ENCODE results near the gene TBRG1. TPM values are rescaled to one million over a fixed set of nuclear protein-coding genes. Genes with fewer than 3 reads are reported as not detected.
"Not testable (repeated sequence)": the region's sequence is repeated elsewhere in the genome, so short reads cannot be mapped to it uniquely, and the experiment has no call there.

The TBRG1 gene
- total RNA-seq = 10 to 100 TPM; 27.0 to 30.2 TPM
- long read RNA-seq, donor 1, full-length matches to known transcripts = 4 of 10 reads
- long read RNA-seq, donor 1, partial matches to known transcripts = 5 of 10 reads
- long read RNA-seq, donor 1, other reads (novel, unspliced or antisense) = 1 of 10 reads
- long read RNA-seq, donor 2, full-length matches to known transcripts = 23 of 43 reads
- long read RNA-seq, donor 2, partial matches to known transcripts = 4 of 43 reads
- long read RNA-seq, donor 2, other reads (novel, unspliced or antisense) = 16 of 43 reads

GRCh38 chr11:124622531-124623451 is at the start of gene TBRG1:
TBRG1 (plus strand) TSS chr11:124622864; CDS start chr11:124623084, 220 bp downstream.
- intact Hi-C loops (cut with DNase I) = no loop called here
- DNase-seq (ENCODE audit: low spot score) = peak; percentile 96

GRCh38 chr11:124577716-124578427 is 44.8 kb upstream of the TBRG1 start:
- intact Hi-C loops (cut with DNase I) = no loop called here
- no peak for DNase-seq (ENCODE audit: low spot score)

DNA sequence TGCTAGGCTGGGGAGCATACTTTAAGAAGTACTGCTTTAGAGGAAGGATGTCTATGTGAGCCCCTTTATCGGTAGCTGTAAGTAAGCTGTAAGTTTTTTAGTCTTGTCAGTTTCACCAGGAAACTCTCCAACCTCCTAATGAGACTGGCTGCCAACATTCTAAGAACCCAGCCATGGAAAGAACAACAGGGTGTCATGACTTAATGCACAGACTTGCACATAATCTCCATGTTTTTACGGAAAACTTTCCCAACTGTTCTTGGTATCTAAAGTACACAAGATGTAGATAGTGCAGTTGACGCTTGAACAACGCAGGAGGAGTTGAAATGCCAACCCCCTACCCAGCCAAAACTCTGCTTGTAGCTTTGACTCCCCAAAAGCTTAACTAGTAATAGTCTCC is 43.9 kb upstream of the TBRG1 start:
- DNase-seq (ENCODE audit: low spot score) = no peak
- intact Hi-C loops (cut with DNase I) = no loop called here

DNA sequence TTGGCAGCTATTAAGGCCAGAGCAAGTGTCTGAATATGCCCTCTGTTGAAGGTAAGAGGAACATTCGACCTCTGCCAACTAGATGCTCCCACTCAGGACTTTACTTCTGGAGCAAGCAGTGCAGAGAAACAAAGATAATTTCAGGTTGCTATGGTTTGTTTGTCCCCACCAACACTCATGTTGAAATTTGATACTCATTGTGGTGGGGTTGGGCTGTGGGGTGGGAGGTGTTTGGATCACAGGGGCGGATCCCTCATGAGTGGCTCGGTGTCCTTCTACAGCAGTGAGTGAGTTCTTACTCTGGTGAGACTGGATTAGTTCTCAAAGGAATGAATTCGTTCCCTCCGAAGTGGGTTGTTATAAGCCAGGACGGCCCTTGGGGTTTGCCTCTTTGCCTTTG is 40.8 kb upstream of the TBRG1 start:
- no peak for DNase-seq (ENCODE audit: low spot score)
- intact Hi-C loops (cut with DNase I) = loop anchor here (10.0 kb wide), 2 partner anchors 167 to 507 kb away; no protein-coding TSS in a partner anchor

DNA sequence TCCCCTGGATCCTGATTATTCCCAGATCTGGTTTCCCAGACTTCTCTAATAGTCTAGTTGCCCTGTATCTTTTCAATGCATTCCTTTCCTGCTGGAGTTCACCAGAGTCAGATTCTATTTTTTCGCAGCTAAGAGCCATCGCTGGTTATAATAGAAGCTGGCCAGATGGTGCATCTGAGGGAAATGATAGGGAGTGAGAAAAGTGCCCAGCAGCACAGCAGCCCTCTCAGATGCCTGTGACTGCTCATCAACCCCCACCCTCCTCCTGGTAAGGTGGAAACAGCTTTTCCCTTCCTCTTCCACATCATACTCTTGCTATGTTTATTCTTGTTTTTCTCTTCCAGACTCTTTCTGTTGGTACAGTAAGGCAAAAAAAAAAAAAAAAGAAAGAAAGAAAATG is 40.1 kb upstream of the TBRG1 start:
- no peak for DNase-seq (ENCODE audit: low spot score)
- intact Hi-C loops (cut with DNase I) = loop anchor here (10.0 kb wide), 2 partner anchors 168 to 508 kb away; no protein-coding TSS in a partner anchor

GRCh38 chr11:124583781-124584180 is 38.9 kb upstream of the TBRG1 start:
- intact Hi-C loops (cut with DNase I) = loop anchor here (10.0 kb wide), 2 partner anchors 169 to 509 kb away; no protein-coding TSS in a partner anchor

DNA sequence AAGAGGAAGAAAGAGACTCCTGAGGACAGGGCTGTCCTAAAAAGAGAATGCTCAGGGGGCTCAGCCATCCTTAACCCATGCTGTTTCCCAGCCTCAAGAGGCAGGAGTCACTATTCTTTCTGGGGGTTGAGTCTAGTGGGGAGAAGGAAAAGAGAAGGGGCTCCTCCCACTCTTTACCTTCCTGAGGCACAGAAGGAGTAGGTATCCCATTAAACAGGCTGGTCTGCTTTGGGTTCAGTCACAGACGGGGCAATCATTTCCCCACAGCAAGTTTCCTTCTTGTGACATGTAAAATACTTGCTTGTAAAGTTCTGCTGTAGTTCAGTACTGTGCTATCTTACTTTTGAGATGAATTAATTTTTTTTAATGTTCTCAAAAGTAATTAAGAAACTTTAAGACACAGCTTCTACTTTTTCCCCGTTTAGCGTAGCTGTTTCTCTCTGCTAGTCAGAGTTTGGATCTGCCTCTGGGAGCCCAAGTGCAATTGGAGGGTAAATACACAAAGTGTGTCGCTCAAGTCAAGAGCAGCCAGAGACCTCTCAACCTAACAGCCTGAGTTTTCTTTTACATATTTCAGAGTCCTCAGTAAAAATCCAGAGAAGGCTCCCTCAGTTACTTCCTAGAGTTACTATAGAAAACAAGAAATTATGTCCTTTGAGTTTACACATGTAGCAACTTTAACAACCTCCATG is 37.8 kb upstream of the TBRG1 start:
- intact Hi-C loops (cut with DNase I) = loop anchor here (10.0 kb wide), 2 partner anchors 170 to 510 kb away; no protein-coding TSS in a partner anchor
- no peak for DNase-seq (ENCODE audit: low spot score)

More at GRCh38 chr11:124583781-124584180, 38.9 kb upstream of the TBRG1 start:
- DNase-seq (ENCODE audit: low spot score) = no peak

DNA sequence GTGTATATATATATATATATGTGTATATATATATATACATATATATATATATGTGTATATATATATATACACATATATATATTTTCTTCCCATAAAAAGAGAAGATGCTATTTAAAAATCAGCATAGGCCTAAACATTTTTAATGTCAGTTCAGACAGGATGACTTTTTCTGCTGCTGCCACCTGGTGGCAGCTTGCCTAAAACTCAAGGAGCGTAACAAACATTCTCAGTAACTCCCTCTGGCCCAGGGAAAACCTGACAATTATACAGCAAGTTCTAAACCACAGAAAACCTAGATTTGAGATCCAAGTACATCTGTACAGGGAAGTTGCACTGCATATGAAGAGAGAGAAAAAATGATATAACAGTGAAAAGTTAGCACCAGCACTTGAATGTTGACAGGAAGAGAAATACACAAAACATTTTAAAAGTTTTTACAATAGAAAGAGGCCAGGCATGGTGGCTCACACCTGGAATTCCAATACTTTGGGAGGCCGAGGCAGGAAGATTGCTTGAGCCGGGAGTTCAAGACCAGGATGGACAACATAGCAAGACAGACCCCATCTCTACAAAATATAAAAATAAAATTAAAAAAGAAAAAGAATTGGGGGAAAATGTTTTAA is 36.3 kb upstream of the TBRG1 start:
- DNase-seq (ENCODE audit: low spot score) = no peak

DNA sequence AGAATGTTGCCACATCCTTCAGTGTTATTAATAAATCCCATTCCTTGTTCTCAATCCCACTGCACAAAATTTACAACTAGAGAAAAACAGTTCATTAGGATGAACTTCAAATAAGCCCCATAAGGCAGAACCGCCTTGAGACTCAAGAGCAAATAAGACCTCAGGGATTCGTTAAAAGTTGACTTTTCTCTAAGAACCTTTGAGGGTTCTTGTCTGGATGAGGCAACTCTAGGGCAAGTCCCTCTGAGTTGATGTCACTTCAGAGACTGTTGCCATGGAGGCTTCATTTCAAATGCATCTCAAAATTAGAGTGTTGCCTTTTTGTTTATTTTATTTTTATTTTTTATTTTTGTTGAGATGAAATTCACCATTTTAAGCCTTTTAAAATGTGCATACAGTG is 31.2 kb upstream of the TBRG1 start:
- intact Hi-C loops (cut with DNase I) = no loop called here
- no peak for DNase-seq (ENCODE audit: low spot score)

More for the DNA sequence above, 36.3 kb upstream of the TBRG1 start:
- intact Hi-C loops (cut with DNase I) = loop anchor here (10.0 kb wide), 2 partner anchors 172 to 512 kb away; no protein-coding TSS in a partner anchor

DNA sequence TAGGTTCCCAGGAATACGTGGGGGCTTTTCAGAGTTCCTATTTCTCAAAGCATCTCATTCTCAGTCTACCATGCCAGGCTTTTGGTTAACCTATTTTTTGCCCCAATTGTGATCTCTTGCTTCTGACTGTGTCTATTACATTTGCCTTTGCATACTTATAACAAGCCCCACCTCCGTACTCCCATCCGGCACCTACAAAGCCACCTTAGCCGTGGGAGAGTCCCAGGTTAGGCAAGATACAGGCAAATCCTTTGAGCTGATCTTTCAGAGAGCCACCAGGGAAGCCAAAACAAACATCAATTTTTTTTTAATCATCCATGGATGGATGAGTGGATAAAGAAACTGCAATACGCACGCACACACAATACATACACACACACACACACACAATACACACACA is 30.0 kb upstream of the TBRG1 start:
- intact Hi-C loops (cut with DNase I) = no loop called here

GRCh38 chr11:124595302-124595701 is 27.4 kb upstream of the TBRG1 start:
- intact Hi-C loops (cut with DNase I) = no loop called here
- no peak for DNase-seq (ENCODE audit: low spot score)

More for the DNA sequence above, 30.0 kb upstream of the TBRG1 start:
- no peak for DNase-seq (ENCODE audit: low spot score)

- intact Hi-C loops (cut with DNase I) = no loop called here
Measured at GRCh38 chr11:124597626-124598025, 25.0 kb upstream of the TBRG1 start.

GRCh38 chr11:124600621-124601320 is 21.9 kb upstream of the TBRG1 start:
- intact Hi-C loops (cut with DNase I) = no loop called here

More at GRCh38 chr11:124597626-124598025, 25.0 kb upstream of the TBRG1 start:
- no peak for DNase-seq (ENCODE audit: low spot score)

DNA sequence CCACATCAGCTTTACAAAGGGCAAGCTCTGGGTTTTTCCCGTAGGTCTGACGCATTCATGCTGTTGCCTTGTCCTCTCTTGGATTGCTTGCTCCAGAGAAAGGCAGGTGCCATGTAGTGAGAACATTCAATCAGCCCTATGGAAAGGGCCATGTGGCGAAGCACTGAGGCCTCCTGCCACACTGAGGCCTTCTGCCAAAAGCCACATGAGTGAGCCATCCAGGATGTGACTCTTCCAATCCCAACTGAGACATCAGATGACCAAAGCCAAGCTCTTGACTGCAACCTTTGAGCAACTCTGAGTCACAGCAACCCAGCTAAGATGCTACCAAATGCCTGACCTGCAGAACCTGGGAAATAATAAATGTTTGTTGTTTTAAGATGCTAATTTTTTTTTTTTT is 20.5 kb upstream of the TBRG1 start:
- intact Hi-C loops (cut with DNase I) = no loop called here
- no peak for DNase-seq (ENCODE audit: low spot score)

More at GRCh38 chr11:124600621-124601320, 21.9 kb upstream of the TBRG1 start:
- DNase-seq (ENCODE audit: low spot score) = no peak

- intact Hi-C loops (cut with DNase I); DNase-seq (ENCODE audit: low spot score): not testable (repeated sequence)
Measured at GRCh38 chr11:124602723-124603122, 19.9 kb upstream of the TBRG1 start.

DNA sequence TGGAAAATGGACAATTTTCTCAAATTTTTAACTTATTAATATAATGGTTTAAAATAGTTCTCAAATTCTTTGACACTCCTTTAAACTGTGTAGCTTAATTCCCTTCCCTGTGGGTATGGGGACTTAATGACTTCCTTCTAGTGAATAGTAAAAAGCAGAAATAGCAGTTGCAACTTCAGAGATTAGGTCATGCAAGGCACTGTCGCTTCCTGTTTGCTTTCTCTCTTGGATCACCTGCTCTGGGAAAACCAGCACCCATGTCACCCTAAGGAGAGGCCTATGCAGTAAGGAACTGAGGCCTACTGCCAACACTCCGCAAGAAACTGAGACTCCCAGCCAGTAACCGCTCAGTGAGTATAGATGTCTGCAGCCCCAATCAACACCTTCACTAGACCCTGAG is 16.9 kb upstream of the TBRG1 start:
- intact Hi-C loops (cut with DNase I) = no loop called here
- DNase-seq (ENCODE audit: low spot score) = no peak

GRCh38 chr11:124608147-124608546 is 14.5 kb upstream of the TBRG1 start:
- intact Hi-C loops (cut with DNase I) = no loop called here
- DNase-seq (ENCODE audit: low spot score) = no peak

DNA sequence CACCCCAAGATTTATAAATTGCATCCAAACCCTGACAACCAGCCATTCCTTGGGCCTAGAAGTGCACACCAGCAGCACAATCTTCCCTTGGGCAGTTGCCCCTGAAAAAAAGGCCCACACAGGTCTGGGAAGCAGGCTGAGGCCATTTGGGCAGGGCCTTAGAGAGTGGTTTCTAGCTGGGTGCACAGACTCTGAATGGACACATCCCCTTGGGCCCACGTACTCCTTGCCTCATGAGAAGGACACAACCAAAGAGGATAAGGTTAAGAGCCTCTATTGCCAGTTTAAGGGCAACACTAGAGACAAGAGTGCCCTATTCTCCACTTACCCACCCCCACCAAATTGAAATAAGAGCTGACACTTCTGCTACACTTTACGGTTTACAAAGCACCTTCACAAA is 12.4 kb upstream of the TBRG1 start:
- no peak for DNase-seq (ENCODE audit: low spot score)
- intact Hi-C loops (cut with DNase I) = no loop called here

Measured in posterior vena cava (tissue), 2 donors.